ENCODE data around the gene HAUS7. TPM values are rescaled to one million over a fixed set of nuclear protein-coding genes. Genes with fewer than 3 reads are reported as not detected.

The HAUS7 gene
- total RNA-seq, 2 experiments from 2014 or later: 54.4 to 56.3 TPM

DNA sequence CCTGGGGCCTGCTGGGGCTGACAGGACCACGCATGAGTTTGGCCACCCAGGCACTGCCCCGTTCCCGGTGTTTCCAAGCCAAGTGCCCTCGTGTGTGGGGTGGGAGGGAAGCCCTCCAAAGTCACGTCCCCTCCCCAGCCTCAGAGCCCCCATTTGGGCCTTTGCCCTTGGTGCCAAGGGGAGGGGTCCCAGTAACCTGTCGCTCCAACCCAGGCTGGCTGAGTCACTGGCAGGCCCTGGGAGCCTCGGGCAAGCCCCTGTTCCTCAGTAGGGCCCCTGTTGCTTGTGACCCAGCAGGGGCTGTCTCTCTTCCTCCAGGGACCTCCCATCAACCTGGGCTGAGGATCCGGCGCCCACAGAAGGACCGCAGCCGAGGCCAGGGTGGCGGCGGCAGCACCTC is 10.7 kb upstream of the HAUS7 start:
- Mint-ChIP-seq H3K27ac (no peak overlapping the region), H3K4me1 (no peaks in the 10 kb centered on the region), H3K27me3 (peaks cover 3% of the 10 kb centered on the region), H3K4me3 (no peak overlapping the region), H3K9me3 (ENCODE audit: low read depth) (no peaks in the 10 kb centered on the region), H3K36me3 (no peaks in the 10 kb centered on the region)
- ATAC-seq (no peak), DNase-seq (no peak)
- CTCF ChIA-PET: no interaction called here

DNA sequence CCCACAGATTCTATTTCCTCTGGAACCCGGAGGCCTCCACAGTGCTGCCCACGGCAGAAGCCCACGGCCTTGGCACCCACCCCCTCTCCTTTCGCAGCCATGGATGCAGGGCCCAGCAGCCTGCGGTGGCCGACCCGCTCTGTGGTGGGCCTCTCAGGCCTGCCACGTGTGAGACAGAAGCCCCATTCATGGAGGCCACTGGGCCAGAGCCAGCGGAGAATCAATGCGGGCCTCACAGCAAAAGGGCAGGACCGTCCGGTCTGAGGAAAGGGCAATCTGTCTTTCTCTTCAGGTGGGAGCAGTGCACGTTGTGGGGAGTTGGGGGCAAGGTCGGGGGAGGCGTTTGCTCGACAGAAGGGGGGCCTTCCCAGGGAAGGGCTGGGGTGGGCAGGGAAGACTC is 8.4 kb upstream of the HAUS7 start:
- no peaks in the 10 kb centered on the region for H3K36me3 Mint-ChIP-seq
- DNase-seq: no peak
- H3K9me3 Mint-ChIP-seq (ENCODE audit: low read depth): no peaks in the 10 kb centered on the region

DNA sequence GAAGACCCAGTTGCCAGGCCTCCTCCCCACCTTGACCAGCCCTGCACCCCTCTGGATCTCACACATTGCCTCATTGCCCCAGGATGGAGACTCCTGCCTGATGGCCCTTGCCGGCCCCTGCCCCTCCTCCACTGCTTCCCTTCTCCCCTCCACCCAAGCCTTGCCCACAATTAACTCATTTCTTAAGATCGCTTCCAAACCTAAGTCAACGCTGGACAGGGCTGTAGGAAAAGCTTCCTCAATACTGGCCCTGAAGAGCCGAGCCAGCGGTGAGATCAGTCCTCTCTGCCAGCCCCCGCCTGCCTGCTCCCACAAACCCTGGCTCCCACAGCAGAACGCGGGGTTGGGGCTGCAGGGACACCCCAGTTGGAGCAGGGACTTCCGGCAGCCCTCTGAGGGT is 7.5 kb upstream of the HAUS7 start:
- no peak overlapping the region for H3K4me3 Mint-ChIP-seq
- CTCF ChIA-PET: interaction anchor here (0.9 kb wide), 1 partner anchor 30 kb away, joined by 3 read pairs; no protein-coding TSS in a partner anchor
- H3K4me1 Mint-ChIP-seq: peaks cover 3% of the 10 kb centered on the region
- H3K36me3 Mint-ChIP-seq: no peaks in the 10 kb centered on the region
- H3K27me3 Mint-ChIP-seq: peaks cover 10% of the 10 kb centered on the region
- no peak for ATAC-seq
- no peaks in the 10 kb centered on the region for H3K9me3 Mint-ChIP-seq (ENCODE audit: low read depth)
- no peak overlapping the region for H3K27ac Mint-ChIP-seq
- DNase-seq: no peak

More for the DNA sequence above, 8.4 kb upstream of the HAUS7 start:
- Mint-ChIP-seq H3K27ac (no peak overlapping the region), H3K27me3 (peaks cover 10% of the 10 kb centered on the region), H3K4me3 (no peak overlapping the region), H3K4me1 (peaks cover 3% of the 10 kb centered on the region)
- CTCF ChIA-PET: no interaction called here
- ATAC-seq: no peak

DNA sequence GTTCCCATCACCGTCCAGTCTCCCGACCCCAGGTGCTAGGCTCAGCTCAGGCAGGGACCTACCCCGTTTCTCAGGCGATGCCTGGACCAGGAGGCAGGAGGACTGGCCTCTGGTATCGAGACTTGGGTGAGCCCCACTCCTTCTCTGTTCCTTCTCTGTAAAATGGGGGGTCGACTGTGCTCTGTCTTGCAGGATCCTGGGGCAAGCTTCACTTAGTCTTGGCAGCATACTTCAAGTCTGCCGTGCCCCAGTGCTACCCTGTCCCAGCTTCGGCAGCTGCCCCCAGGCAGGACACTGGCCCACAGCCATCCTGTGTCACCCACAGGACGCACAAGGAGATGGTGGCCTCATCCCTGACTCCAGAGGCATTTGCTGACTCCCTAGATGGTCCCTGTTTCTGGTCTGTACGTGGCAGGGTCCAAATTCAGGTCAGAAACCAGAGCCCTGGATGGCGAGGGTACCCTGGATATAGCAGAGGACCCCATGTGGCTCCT is 7.0 kb upstream of the HAUS7 start:
- H3K4me1 Mint-ChIP-seq: peaks cover 3% of the 10 kb centered on the region
- CTCF ChIA-PET: interaction anchor here (0.9 kb wide), 1 partner anchor 30 kb away, joined by 3 read pairs; no protein-coding TSS in a partner anchor
- no peak for DNase-seq
- no peaks in the 10 kb centered on the region for H3K36me3 Mint-ChIP-seq
- no peak overlapping the region for H3K4me3 Mint-ChIP-seq
- no peaks in the 10 kb centered on the region for H3K9me3 Mint-ChIP-seq (ENCODE audit: low read depth)
- ATAC-seq: no peak
- H3K27ac Mint-ChIP-seq: no peak overlapping the region
- H3K27me3 Mint-ChIP-seq: peaks cover 10% of the 10 kb centered on the region

DNA sequence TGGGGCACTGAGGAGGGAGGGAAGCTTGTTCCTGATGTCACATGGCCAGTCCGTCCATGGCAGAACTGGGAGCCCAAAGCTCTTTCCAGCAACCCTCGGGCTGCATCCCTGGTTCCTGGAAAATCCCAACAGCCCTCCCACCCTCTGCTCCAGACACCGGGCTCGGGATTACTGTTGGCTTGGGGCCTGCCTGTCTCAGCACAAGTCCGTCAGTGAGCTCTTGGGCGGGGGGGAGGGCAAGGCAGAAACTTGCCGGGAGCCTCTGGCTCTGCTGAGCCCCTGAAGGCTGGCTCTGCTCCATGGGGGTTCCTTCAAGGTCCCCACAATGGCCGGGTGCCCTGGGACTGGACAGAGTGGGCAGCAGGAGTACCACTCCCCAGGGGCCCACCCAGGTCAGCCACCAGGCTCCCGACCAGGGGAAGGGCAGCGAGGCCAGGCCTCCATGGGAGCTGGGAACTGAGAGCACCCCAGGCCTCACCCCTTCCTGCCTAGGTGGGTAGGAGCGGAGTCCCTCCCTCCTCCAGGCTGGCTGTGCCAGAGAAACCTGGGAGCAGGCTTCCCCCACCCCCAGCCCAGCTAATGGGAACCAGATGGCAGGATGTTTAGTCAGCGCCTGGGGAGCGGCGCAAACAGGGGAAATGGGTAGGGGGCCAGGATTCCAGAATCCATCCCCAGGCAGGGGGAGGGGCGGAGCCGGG is 6.4 kb upstream of the HAUS7 start:
- H3K4me1 Mint-ChIP-seq: peaks cover 3% of the 10 kb centered on the region
- ATAC-seq: no peak

DNA sequence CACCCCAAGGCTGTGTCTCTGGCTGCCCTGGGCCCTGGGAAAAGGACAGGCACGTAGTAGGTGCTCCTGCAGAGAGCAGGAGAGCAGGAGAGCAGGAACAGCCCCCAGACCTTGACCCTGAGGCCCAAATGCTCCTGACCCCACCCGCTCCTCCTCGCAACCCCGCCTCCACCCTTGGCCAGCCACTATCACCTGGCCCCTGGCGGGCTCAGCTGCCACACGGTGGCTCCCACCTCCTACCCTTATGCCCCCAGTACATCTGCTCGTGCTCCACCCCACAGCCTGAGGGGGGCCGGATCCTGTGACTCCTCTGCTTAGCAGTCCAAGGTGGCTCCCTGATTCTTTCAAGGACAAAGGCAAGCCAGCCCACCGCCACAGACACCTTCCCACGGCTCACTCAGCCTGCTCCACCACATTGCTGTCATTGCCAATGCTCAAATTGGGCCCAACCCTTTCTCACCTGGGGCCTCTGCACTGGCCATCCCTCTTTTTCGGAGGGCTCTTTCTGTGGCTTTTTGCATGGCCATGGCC is 5.4 kb upstream of the HAUS7 start:
- Mint-ChIP-seq H3K36me3 (no peaks in the 10 kb centered on the region), H3K9me3 (ENCODE audit: low read depth) (no peaks in the 10 kb centered on the region), H3K4me3 (no peak overlapping the region), H3K27me3 (peaks cover 10% of the 10 kb centered on the region), H3K4me1 (peaks cover 6% of the 10 kb centered on the region), H3K27ac (no peak overlapping the region)
- DNase-seq: no peak
- ATAC-seq: no peak
- CTCF ChIA-PET: interaction anchor here (1.3 kb wide), 1 partner anchor 32 kb away, joined by 3 read pairs; no protein-coding TSS in a partner anchor

More for the DNA sequence above, 6.4 kb upstream of the HAUS7 start:
- no peak overlapping the region for H3K4me3 Mint-ChIP-seq
- peaks cover 10% of the 10 kb centered on the region for H3K27me3 Mint-ChIP-seq
- H3K27ac Mint-ChIP-seq: no peak overlapping the region
- no peaks in the 10 kb centered on the region for H3K36me3 Mint-ChIP-seq
- CTCF ChIA-PET: no interaction called here
- DNase-seq: no peak
- no peaks in the 10 kb centered on the region for H3K9me3 Mint-ChIP-seq (ENCODE audit: low read depth)

DNA sequence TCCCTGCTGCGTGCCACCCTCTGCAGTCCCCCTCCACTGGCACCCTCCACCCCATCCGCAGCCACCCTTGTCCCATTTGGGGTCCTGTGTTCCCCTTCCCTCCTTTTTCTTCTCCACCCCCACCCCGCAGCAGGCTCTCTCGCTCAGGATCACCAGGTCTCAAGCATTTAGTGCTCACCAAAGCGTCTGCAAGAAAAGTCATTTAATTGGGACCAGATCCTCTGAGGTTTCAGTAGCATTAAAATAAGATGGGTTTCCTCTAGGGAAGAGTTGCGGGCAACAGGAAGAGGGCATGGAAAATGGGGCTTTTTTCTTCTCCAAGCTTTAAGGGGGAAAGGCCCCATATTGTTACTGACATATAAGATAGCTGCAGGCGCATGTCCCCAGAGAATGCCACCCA is 4.9 kb upstream of the HAUS7 start:
- H3K4me3 Mint-ChIP-seq: no peak overlapping the region
- no peak for ATAC-seq
- CTCF ChIA-PET: interaction anchor here (1.3 kb wide), 1 partner anchor 32 kb away, joined by 3 read pairs; no protein-coding TSS in a partner anchor
- DNase-seq: no peak
- no peaks in the 10 kb centered on the region for H3K9me3 Mint-ChIP-seq (ENCODE audit: low read depth)
- no peaks in the 10 kb centered on the region for H3K36me3 Mint-ChIP-seq
- no peak overlapping the region for H3K27ac Mint-ChIP-seq
- peaks cover 6% of the 10 kb centered on the region for H3K4me1 Mint-ChIP-seq
- H3K27me3 Mint-ChIP-seq: peaks cover 10% of the 10 kb centered on the region

DNA sequence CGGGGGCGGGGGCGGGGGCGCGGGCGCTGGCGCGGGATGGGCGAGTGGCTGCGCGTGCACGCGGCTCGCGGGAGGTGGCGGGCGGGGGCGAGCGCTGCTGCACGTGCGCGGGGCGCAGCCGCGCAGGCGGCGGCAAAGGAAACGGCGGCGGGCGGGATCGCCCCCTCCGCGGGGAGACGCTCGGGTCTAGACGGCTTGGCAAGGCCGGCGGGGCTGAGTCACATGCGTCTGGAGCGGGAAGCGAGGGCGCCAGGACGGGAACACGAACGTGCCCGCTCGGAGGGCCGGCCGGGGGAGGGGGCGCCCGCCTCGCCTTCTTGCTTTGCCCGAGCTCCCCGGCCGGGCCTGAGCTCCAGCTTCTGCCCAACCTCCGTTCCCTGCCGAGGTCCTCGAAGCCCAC is 4.3 kb upstream of the HAUS7 start:
- Mint-ChIP-seq H3K4me3 (no peak overlapping the region), H3K27me3 (peaks cover 10% of the 10 kb centered on the region), H3K4me1 (peaks cover 6% of the 10 kb centered on the region), H3K36me3 (no peaks in the 10 kb centered on the region), H3K27ac (no peak overlapping the region), H3K9me3 (ENCODE audit: low read depth) (no peaks in the 10 kb centered on the region)
- no peak for DNase-seq
- ATAC-seq: no peak
- CTCF ChIA-PET: interaction anchor here (1.3 to 1.5 kb wide), 3 partner anchors 14 to 75 kb away, joined by 3 to 4 read pairs (median 3); no protein-coding TSS in a partner anchor

DNA sequence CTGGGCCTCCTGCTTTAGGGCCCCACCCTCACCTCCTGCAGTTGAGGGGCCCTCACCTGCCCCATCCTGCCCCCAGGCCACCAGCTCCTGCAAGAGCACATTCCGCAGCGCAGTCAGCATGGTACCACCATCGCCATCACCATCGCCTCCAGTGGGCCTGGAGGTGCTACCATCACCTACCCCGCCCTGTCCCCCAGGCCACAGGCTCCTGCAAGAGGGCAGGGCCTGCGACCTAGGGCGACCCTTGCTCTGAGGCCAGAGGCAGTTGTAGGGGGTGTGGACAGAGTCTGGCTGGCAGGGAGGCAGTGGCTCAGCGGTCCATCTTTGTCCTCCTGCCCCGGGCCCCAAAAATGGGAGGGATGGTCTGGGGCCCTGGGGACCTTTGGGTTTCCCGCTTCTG is 3.9 kb upstream of the HAUS7 start:
- no peak for DNase-seq
- no peaks in the 10 kb centered on the region for H3K9me3 Mint-ChIP-seq (ENCODE audit: low read depth)
- H3K4me1 Mint-ChIP-seq: peaks cover 8% of the 10 kb centered on the region
- H3K4me3 Mint-ChIP-seq: no peak overlapping the region
- no peak for ATAC-seq
- peaks cover 10% of the 10 kb centered on the region for H3K27me3 Mint-ChIP-seq
- H3K27ac Mint-ChIP-seq: no peak overlapping the region
- no peaks in the 10 kb centered on the region for H3K36me3 Mint-ChIP-seq
- CTCF ChIA-PET: interaction anchor here (1.3 to 5.3 kb wide), 3 partner anchors 14 to 75 kb away, joined by 3 to 56 read pairs (median 4); no protein-coding TSS in a partner anchor

DNA sequence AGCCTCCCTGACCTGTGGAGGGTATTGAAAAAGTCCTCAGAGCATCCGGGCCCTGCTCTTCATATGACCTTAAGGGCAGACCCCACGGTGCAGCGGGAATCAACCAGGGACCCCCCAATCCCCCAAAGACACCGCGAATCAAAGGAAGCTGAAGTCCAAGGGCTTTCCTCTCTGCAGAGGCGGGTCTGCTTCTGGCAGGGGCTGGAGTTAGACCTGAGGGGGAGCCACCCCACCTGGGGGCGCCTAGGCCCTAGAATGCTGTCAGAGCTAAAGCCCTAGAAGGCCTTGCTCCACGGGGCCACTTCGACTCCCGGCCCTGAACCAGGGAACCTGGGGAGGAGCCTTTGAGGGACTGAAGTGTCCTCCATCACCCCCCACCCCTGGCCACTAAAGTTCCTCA is 2.8 kb upstream of the HAUS7 start:
- Mint-ChIP-seq H3K27me3 (peaks cover 10% of the 10 kb centered on the region), H3K4me1 (peaks cover 11% of the 10 kb centered on the region), H3K4me3 (no peak overlapping the region), H3K27ac (no peak overlapping the region), H3K36me3 (no peaks in the 10 kb centered on the region), H3K9me3 (ENCODE audit: low read depth) (no peaks in the 10 kb centered on the region)
- CTCF ChIA-PET: interaction anchor here (1.5 to 5.3 kb wide), 3 partner anchors 12 to 34 kb away, joined by 4 to 56 read pairs (median 4); no protein-coding TSS in a partner anchor
- no peak for ATAC-seq
- no peak for DNase-seq

DNA sequence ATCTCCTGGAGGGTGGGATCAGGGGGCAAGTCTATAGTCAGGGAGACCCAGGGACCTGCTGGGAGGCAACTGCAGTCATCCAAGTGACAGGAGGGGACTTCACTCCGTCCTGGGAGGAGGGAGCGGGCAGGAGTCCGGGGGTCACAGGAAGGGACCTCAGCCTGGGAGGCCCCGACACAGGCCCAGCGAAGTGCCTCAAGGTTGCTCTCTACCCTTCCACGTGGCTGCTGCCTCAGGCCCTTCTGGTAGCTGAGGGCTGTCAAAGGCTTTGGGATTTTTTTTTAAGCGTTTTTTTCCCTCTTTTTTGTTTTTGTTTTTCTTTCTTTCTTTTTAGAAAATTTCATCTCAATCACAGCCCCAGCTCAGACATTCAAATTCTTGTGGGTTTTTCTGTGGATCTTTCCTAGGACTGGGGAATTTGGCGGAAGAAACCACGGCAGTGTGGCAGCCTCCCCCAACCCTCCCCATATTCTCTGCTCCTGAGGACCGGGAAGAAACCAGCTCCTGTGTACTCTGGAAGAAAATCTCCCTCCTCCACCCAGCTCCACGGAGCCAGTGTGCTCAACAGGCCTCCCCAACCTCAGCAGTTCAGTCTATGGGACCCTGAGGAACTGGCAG is 1.4 kb upstream of the HAUS7 start:
- CTCF ChIA-PET: interaction anchor here (1.3 to 5.3 kb wide), 7 partner anchors 11 to 513 kb away, joined by 4 to 56 read pairs (median 5); no protein-coding TSS in a partner anchor
- no peak for DNase-seq
- no peak overlapping the region for H3K4me3 Mint-ChIP-seq
- peaks cover 10% of the 10 kb centered on the region for H3K27me3 Mint-ChIP-seq
- H3K36me3 Mint-ChIP-seq: no peaks in the 10 kb centered on the region
- peak overlapping the region; percentile 46 for H3K27ac Mint-ChIP-seq
- no peak for ATAC-seq
- H3K4me1 Mint-ChIP-seq: peaks cover 11% of the 10 kb centered on the region
- H3K9me3 Mint-ChIP-seq (ENCODE audit: low read depth): no peaks in the 10 kb centered on the region

DNA sequence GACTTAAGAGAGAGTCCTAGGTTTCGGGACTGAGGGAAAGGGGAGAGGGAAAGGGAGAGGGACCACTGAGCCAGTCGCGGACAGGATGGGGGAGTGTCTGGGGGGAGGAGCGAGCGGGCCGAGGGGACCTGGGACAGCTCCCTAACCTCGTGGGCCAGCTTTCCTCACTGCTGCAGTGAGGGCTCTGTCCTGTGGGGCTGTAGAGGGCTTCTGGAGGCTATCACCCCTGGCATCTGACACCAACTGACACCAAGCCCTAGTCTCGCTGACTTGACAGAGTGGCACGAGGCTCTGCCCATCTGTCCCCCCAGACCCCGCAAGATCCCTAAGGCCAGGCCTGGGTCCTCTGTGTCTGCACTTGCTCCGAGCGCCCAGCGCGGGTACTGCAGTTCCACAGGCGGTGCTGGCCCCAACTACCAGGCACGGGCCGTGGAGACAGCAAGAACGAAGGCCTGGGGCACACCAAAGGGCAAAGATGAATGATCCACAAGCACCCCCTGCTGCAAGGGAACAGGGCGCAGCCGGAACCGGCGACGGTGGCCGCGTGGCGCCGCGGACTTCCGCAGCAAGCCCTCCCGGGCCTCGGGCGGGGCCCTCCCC is 465 bp downstream of the HAUS7 start:
- Mint-ChIP-seq H3K36me3 (no peaks in the 10 kb centered on the region), H3K4me3 (peak overlapping the region; percentile 82), H3K9me3 (ENCODE audit: low read depth) (no peaks in the 10 kb centered on the region), H3K27ac (peak overlapping the region; percentile 81), H3K4me1 (peaks cover 11% of the 10 kb centered on the region), H3K27me3 (no peaks in the 10 kb centered on the region)
- ATAC-seq (peak; percentile 37), DNase-seq (peak; percentile 57)
- CTCF ChIA-PET: interaction anchor here (0.6 to 5.3 kb wide), 12 partner anchors 9 to 530 kb away, joined by 3 to 56 read pairs (median 4); no protein-coding TSS in a partner anchor

DNA sequence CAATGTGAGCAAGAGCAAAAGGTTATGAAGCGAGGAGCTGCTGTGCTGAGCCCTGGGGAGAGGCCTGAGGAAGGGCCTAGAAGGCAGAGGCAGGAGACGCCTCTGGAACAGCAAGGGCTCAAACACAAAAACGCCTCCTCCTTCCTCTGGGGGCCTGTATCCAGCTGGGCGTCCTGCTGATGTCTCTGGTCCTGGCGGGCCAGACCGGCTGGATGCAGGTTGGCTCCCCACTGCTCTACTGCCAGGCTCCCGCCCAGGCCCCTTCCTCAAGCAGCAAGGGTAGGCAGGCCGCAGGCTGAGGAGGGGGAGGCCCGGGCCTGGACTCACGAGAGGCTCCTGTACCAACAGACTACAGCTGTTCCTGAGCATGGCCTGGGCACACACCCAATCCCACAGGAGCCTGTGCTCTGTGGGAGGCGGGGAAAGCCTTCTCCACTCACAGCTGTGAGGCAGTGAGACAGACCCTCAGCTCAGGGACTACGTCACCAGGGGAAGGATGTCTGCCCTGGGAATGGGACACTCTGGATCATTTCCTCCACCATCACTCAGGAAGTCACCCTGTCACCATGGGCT is 2.3 kb downstream of the HAUS7 start:
- Mint-ChIP-seq H3K27ac (no peak overlapping the region), H3K4me1 (peaks cover 8% of the 10 kb centered on the region), H3K9me3 (ENCODE audit: low read depth) (no peaks in the 10 kb centered on the region), H3K4me3 (no peak overlapping the region), H3K27me3 (no peaks in the 10 kb centered on the region), H3K36me3 (no peaks in the 10 kb centered on the region)
- DNase-seq: no peak
- no peak for ATAC-seq
- CTCF ChIA-PET: no interaction called here
